GM21529 (cell line): ENCODE data around the gene SSBP3.
"Not testable (repeated sequence)": the region's sequence is repeated elsewhere in the genome, so short reads cannot be mapped to it uniquely, and the experiment has no call there.

Experiments used
- ATAC-seq: cut with Tn5 transposase; IDR thresholded peaks from one replicate; pipeline ENCODE4 v1.9.1; 2021; ENCODE audit not compliant: unreplicated experiment

The SSBP3 gene

DNA sequence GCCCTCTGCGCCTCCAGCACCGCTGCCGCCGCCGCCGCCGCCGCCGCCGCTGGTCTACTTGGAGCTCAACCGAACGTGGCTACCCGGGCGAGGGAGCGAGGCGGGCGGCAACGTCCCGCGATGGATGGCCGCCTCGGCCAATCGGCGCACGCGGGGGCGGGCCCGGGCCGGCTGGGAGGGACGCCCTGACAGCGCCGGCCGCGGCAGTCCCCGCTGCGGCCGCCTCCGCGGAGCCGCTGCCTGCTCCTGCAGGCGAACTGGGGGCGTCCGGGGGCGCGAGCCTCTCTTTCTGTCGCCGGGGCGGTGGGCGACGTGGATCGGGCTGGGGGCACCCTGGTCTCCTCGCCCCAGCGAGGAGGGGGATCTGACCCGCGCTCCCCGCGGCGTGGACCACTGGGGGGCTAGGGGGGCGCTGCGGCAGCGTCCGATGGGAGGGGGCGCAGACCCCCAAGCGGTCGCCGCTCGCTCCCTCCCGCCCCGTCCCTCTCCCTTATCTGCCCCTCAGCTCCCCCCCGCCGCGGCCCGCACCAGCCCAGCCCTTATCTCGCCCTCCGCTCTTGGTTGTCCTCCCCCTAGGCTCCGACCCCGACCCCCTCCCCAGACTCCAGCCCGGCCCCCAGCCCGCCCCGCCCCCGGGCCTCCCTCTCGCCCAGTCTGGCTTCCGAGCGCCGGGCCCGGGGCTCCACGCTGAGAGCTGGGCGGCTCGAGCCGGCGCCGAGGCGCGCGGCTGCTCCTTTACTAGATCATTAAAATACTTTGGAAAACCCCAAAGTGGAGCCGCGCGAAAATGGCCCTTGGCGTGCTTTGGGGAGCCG lies at the start of gene SSBP3:
SSBP3 (minus strand) TSS at position 56 of the 815 bp plus-strand sequence.
- ATAC-seq: peak; percentile 82

DNA sequence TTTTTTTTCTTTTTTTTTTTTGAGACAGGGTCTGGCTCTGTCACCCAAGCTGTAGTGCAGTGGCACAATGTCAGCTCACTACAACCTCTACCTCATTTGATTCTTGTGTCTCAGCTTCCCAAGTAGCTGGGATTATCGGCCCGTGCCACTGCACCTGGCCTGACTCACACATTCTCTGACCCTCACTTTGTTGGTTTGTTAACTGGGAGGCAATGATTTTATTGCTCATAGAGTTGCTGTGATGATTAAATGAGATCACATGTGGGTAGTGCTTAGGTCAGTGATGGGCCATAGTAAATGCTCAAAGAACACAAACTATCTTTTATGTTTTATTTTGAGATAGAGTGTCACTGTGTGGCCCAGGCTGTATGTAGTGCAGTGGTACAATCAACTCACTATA lies 47.3 kb upstream of the SSBP3 start:
- ATAC-seq: no peak

DNA sequence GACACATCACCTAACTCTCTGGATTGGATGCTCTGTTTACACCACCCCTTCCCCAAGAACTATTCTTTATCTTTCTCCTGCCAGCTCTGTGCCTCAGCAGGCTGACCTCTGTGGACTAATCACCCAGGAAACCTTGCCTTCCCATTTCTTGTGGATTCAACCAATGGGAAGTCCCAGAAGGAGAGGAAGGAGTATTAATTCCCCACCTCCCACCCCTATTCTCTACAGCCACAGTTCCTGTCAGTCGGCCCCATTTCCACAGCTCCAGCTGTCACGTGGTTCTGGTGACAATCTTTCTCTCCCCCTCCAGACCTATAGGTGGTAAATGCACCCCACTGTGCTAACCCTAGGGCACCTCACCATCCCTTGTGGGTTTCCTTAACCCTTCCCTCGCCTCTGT lies 46.8 kb upstream of the SSBP3 start:
- ATAC-seq: no peak

DNA sequence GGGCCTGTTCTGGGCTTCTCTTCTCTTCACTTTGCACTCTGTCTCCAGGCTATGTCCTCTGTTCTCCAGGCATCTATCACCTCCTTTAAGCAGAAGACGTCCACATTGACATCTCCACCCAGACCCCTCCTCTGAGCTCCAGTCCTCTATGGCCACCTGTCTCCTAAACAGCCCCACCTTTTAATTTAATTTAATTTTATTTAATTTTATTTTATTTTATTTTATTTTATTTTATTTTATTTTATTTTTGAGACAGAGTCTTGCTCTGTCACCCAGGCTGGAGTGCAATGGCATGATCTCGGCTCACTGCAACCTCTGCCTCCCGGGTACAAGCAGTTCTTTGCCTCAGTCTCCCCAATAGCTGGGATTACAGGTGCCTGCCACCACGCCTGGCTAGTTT lies 43.2 kb upstream of the SSBP3 start:
- ATAC-seq: not testable (repeated sequence)

DNA sequence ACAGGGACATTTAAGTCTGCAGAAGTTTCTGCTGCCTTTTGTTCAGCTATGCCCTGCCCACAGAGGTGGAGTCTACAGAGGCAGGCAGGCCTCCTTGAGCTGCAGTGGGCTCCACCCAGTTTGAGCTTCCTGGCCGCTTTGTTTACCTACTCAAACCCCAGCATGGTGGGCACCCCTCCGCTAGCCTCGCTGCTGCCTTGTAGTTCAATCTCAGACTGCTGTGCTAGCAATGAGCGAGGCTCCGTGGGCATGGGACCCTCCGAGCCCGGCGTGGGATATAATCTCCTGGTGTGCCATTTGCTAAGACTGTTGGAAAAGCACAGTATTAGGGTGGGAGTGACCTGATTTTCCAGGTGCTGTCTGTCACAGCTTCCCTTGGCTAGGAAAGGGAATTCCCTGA lies 42.6 kb upstream of the SSBP3 start:
- ATAC-seq: not testable (repeated sequence)

DNA sequence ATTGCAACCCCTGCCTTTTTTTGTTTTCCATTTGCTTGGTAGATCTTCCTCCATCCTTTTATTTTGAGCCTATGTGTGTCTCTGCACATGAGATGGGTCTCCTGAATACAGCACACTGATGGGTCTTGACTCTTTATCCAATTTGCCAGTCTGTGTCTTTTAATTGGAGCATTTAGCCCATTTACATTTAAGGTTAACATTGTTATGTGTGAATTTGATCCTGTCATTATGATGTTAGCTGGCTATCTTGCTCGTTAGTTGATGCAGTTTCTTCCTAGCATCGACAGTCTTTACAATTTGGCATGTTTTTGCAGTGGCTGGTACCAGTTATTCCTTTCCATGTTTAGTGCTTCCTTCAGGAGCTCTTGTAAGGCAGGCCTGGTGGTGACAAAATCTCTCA lies 40.9 kb upstream of the SSBP3 start:
- ATAC-seq: not testable (repeated sequence)

DNA sequence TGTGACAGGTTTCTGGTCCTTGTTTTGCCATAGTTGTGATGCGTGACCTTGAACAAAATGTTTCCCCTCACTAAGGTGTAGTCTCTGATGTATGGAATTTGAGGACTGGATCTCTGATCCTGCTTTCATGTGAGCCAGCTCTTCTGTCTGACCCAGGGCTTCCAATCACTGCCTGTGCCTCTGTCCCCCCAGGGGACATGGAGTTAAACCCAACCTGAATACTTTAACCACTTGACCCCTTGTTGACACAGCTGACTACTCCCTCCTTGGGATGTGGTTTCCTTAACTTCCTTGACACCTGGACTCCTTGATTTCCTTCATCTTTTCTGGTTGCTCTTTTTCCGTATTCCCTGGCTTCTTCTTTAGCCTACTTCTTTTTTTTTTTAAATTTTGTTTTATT lies 36.0 kb upstream of the SSBP3 start:
- no peak for ATAC-seq

DNA sequence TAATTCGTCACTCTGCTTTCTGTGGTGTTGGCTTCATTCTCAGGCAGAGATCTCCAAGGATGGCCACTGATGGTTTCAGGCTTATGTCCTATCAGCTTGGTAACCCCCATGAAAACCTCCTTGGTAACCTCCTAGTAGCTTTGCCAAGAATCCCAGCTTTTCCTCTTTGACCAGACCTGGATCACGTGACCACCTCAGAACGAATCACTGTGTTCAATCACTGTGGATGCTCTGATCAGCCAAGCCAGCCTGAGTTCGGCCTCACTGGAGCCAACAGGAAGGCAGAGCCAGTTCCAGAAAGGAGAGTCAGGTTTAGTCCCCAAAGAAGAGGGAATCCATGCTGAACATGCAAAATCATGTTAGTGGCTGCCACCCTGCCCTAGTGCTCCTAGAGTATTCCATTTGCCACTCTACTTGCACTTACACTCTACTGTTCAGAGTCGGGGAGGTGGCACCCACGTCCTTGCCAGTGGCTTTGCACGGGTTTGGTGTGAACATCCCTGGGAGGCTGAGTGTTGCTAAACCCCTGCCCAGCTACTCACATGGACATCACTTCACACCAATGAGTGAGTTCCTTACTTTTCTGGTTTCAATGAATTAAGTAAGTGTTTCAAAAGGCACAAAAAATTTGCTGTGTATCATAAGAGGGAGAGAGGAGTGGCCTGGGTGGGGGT lies 33.5 kb upstream of the SSBP3 start:
- no peak for ATAC-seq

DNA sequence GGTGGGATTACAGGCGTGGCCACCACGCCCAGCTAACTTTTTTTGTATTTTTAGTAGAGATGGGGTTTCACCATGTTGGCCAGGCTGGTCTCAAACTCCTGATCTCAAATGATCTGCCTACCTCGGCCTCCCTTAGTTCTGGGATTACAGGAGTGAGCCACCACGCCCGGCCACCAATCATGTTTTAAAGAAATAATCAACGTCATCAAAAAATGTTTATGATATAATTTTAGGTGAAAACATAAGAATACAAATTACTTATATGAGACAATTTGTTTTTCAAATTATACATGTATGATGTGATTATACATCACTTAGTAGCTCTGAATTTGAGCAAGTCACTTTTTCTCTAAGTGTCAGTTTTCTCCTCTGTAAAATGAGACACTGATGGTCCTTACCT lies 31.6 kb upstream of the SSBP3 start:
- ATAC-seq: no peak

DNA sequence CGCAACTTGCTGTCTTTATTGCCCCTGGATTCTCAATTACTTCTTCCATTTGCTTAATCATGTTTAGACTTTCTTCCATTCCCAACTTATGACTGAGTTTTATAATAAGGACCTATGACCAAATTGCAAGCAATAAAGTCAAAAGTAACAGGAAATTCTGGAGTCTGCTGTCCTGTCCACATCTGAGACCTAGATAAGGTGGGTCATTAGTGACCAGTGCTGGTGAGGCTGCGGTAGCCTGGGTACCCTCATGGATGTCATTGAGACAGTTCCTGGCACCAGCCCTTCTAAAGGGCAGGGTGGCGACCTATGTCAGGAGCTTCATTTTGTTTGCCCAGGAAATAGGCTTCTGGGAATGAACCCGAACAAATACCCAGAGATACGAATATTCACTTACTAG lies 30.6 kb upstream of the SSBP3 start:
- ATAC-seq: no peak

DNA sequence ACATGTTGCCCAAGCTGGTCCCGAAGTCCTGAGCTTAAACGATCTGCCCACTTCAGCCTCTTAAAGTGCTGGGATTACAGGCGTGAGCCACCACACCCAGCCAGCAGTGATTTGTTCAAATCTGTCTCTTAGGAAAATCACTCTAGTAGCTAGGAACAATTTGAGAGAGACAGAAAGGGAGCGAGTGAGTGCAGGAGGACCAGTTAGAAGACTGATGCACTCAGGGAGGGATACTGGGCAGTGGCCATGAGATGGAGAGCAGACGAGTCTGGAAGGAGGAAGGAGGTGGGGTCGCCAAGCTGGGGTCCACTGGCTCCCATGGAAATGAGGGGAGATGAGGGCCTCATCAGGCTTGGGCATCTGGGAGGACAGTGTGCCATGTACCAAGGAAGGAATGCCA lies 23.6 kb upstream of the SSBP3 start:
- ATAC-seq: no peak

DNA sequence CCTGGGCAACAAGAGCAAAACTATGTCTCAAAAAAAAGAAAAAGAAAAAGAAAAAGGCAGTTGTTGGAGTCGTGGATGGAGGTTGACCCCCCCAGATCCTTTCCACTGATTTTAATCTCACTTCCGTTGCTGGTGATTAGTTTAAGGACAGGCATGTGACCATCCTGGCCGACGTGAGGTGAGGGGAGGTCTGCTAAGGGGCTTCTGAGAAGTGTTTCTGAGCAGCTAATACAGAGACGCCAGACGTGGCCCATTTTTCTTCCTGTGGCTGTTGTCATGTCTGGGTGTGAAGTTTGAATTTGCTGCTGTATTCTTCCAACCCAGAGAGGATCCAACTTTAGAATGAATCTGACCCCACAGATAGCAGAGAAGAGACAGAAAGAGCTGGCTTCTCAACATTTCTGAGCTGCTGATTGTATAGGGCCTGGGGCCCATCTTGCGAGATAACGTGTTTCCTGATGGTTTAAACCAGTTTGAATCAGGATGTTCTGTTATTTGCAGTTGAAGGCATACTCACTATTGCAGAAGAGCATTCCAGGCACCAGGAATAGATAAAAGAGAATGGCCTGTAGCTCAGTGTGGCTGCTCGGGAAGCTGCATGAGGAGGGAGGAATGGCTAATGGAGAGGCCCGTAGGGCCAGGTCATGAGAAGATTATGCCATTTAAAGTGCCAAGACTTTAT lies 22.8 kb upstream of the SSBP3 start:
- ATAC-seq: no peak

DNA sequence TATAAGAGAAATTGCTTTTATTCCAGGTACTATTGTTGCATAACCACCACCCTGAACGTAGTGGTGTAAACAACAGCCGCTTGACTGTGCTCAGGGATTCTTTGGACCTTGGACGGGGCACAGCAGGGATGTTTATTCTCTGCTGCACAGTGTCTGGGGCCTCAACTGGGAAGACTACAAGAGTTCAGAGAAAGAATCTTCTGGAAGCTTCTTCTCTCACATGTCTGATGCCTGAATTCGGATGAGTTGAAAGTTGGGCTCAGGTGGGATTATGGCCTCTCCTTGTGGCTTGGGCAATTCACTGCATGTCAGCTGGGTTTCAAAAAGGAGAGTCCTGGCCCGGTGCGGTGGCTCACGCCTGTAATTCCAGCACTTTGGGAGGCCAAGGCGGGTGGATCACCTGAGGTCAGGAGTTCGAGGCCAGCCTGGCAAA lies 19.0 kb upstream of the SSBP3 start:
- no peak for ATAC-seq

DNA sequence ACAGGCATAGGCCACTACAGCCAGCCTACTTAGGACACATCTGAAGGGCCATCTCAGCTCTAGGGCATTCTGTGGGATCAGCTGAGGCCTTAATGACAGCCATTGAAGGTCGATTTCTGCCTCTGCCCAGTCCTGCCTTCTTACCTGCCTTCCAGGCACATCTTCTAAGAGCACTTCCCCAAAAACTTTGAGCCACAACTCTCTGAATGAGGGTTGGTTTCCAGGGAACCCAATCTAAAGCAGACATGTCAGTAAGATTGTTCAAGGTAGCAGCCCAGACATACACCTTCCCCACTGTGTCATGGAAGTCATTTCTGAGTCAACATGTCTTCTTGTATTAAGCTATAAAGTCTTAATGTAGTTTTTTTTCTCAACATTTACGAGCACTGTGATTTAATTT lies 18.2 kb upstream of the SSBP3 start:
- ATAC-seq: no peak

DNA sequence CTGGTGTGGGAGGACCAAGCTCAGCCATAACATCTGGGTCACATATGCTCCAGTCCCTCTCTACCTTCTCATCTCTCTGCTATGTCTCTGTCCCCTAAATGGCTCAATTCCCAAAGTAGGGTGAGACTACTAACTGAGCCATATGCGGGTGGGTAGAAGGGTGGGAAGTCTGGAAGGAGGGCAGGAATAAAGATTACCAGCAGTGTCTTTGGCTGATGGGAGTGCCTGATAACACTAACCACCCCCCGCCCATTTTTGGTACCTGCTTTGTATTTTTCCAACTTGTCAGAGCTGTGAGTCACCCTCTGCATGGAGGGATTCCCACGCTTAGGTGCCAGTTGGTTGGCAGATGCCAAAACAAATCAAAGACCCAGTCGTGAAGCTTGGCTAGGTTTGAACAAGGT lies 14.9 kb upstream of the SSBP3 start:
- ATAC-seq: no peak

DNA sequence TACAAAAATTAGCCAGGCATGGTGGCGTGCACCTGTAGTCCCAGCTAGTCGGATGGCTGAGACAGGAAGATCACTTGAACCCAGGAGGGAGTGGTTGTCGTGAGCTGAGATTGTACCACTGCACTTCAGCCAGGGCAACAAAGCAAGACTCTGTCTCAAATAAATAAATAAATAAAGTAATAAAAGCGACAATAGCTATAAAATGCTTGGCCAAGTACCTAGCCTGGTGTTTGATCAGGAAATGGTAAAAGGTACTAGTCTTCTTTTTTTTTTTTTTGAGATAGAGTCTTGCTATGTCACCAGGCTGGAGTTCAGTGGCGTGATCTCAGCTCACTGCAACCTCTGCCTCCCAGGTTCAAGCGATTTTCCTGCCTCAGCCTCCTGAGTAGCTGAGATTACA lies 12.4 kb upstream of the SSBP3 start:
- not testable (repeated sequence) for ATAC-seq

DNA sequence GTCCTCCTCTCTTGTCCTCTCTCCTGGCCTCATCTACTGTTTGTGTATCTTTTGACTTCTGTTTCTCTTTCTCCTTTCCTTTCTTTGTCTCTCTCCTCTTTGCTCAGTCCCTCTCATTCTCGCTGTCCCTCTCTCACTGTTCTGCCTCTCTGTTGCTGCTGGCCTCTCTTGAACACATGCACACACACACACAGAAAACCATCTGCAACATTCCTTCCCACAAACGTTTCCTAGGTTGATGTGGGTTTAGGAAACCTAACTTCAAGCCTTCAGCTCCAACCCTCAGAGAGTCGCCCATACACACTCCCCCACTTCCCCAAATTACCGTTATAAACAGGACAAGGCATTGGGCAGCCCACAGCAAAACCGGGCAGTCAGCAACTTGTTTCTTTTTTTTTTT lies 10.9 kb upstream of the SSBP3 start:
- no peak for ATAC-seq

DNA sequence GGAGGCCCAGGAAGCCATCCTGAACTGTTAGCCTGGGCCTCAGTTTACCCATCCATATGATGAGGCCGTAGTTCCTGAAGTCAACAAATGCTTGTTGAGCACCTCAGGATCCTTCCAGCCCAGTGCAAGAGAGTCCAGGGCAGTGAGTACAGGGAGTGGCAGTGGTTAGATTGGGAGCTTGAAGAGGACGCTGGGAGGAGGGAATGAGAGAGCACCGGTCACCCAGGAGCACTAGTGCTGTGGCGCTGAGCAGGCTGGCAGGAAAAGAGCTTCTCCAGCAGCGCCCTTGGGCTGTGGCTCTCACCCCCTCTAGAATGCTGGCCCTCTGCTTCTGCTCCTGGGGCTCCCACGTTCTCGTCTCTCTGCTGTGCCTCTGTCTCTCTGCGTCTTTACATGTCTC lies 10.2 kb upstream of the SSBP3 start:
- ATAC-seq: no peak

DNA sequence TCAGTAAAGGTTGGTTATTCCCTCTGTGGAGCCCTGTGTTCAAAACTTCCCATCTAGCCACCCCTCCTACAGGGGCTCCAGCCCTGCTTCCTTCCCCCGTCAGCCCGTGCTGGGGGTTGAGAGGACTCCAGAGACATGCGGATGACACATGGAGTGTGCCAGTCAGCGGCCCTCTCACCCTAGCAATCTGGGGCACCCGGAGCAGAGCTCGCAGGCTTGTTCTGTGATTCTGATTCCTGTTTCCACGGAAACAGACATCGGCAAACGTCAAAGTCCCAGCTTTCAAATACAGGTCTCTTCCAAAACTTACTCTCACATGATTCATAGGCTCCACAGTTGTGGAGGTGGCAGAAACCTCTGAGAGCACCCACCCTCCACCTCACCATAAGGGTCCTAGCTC lies 9.8 kb upstream of the SSBP3 start:
- ATAC-seq: no peak

DNA sequence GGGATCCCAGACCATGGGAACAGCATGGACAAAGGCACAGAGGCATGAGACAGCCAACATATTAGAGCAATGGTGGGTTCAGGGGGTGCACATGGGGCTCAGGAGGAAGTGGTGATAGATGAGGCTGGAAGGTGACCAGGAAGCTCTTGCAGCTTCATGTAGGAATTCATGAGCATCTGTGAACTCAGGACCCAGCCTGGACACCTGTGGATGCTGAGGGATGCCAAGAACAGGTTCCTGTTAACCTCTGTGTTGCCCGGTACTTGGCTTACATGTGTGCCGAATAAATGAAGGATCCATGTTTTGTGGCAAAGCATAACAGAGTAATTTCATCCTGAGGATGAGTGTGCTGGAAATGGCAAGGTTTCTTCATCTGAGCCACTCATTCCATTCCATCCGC lies 9.3 kb upstream of the SSBP3 start:
- no peak for ATAC-seq

DNA sequence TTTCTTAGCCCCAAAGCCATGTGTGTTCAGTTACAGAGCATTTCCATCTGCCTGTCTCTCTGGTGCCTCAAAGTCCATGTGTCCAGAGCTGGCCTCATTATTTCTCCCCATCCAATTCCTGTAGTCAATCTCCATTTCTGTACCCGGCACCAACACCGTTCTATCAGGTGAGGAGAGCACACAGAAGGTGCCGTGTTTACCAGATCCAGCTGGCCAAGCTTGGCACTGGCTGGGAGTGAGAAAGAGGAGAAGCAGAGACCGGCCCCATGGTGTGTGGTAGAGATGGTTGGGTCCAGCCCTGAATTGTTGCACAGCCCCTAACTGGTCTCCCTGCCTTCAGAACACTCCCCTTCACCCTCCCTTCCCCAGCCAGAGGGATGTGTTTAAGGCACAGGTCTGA lies 7.5 kb upstream of the SSBP3 start:
- no peak for ATAC-seq

DNA sequence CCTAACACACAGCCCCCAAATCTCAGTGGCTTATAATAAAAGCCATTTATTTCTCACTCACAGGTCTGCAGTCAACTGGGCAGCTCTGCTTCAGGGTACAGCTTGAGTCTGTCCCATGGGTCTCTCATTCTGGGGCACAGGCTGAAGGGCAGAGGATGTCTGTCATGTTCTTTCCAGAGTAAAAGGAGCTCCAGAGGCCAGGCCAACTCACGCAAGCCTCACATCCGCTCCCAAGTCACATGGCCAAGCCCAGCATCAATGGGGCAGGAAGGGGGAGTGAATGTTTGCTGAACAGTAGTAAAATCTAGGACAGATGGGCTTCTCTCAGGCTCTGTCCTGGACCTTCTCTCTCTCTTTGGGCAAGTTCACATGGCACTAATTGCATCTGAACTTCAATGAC lies 7.1 kb upstream of the SSBP3 start:
- no peak for ATAC-seq
